ENCODE results near the gene C2orf42.
"Not testable (repeated sequence)": the region's sequence is repeated elsewhere in the genome, so short reads cannot be mapped to it uniquely, and the experiment has no call there.

Gene C2orf42

GRCh38 chr2:70102323-70102905 lies 88.4 kb downstream of the C2orf42 start:
- DNase-seq (ENCODE audit: low spot score): not testable (repeated sequence)

- not testable (repeated sequence) for DNase-seq (ENCODE audit: low spot score)
These were observed 89.1 kb downstream of the C2orf42 start for GRCh38 chr2:70101686-70102085.

GRCh38 chr2:70101174-70101573 lies 89.6 kb downstream of the C2orf42 start:
- DNase-seq (ENCODE audit: low spot score): no peak

Measured in globus pallidus (tissue), 1 donor.